Activated CD4-positive, alpha-beta T cell treated with anti-CD3 and anti-CD28 coated beads for 36 hours (primary cell): ENCODE data around the gene SP5. TPM values are rescaled to one million over a fixed set of nuclear protein-coding genes. Genes with fewer than 3 reads are reported as not detected.
A peak's percentile ranks its signal among the peaks of the same experiment; 100 is the strongest.

ENCODE experiments used
- ATAC-seq: fragments of 200-7000 bp; cut with Tn5 transposase; one replicate; pipeline ENCODE4 v1.10.0; 2021; ENCODE audit warnings: mild to moderate bottlenecking, moderate library complexity
- CTCF ChIA-PET: fragments of 350-600 bp; sonication (Branson Sonifier 250); formaldehyde crosslinking; loops from one replicate; lab custom pipeline; 2021; ENCODE audit warnings: antibody characterized with exemption; lab: Charles Lee
- POLR2A ChIA-PET: fragments of 350-600 bp; sonication (Branson Sonifier 250); formaldehyde crosslinking; loops from one replicate; lab custom pipeline; 2021; ENCODE audit warnings: antibody characterized with exemption, inconsistent platforms; lab: Charles Lee
- DNase-seq: peaks from one replicate; pipeline ENCODE4 v3.0.0-alpha.2; 2020
- H3K27ac Mint-ChIP-seq: one replicate; pipeline ENCODE4 v1.8.0; 2021; ENCODE audit warnings: mixed read lengths
- H3K27me3 Mint-ChIP-seq: one replicate; pipeline ENCODE4 v1.8.0; 2021; ENCODE audit warnings: mixed read lengths
- H3K36me3 Mint-ChIP-seq: one replicate; pipeline ENCODE4 v1.8.0; 2021; ENCODE audit warnings: low read depth, mixed read lengths
- H3K4me1 Mint-ChIP-seq: one replicate; pipeline ENCODE4 v1.8.0; 2021; ENCODE audit warnings: mixed read lengths
- H3K4me3 Mint-ChIP-seq: one replicate; pipeline ENCODE4 v1.8.0; 2021; ENCODE audit warnings: mild to moderate bottlenecking, moderate library complexity, mixed read lengths
- H3K9me3 Mint-ChIP-seq: one replicate; pipeline ENCODE4 v1.8.0; 2021; ENCODE audit warnings: low read depth, mixed read lengths
- intact Hi-C, 2 experiments: fragments of 100-400 bp; cut with DNase I in 1 of 2; cut with micrococcal nuclease in 1 of 2; formaldehyde crosslinking; loops; one replicate each; pipeline versions ENCODE4 v1.14.2 to v1.15.1; 2022 to 2024; cut with DNase I, micrococcal nuclease
- total RNA-seq, 2 experiments: library from RNA; stranded (reverse); gene quantifications; one replicate each; pipeline ENCODE4 v1.2.3, GENCODE V29; 2021

The SP5 gene
- total RNA-seq, 2 experiments from 2014 or later: 0.37 TPM; not detected in 1

DNA sequence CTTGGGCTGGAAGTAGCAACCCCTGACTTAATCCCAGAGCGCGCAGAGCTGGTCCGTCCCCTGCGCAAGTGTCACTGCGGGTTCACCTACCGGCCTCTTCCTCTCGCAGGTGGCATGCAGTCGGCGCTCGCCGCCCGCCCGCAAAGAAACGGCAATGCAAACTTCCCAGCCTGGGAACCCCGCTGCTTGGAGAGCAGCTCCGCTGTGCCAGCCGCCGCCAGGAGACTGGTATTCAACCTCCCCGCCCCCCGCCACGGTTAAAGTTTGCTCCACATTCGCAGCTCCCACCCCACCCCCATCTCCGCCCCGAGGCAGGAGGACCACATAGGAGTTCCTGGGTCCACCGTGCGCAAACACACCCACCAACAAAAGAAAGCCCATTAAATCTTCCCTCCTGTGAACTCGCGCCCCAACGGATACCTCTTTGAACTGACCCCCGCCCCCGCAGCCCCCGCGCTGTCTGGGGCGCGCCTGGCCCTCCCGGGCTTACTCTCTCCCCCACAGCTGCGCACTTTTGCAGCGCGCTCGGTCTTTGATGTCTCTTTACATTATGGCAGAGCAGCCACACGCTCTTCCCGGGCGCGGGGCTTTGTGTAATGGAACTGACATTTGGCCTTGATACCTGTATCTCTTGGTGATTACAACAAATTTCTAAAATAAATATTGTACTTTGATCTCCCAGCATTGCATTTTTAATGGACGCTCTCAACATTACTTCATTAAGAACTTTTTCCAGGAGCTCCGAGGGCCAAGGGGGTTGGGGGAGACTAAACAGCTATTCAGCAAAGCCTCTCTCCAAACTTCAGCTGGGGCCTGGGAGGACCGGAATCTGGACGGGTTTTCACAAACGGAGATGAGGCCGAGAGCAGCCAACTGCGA, 3.1 kb upstream of the SP5 start:
- no peak overlapping the region for H3K4me3 Mint-ChIP-seq
- ChIA-PET CTCF (interaction anchor here (0.6 to 2.0 kb wide), 13 partner anchors 11 to 388 kb away, joined by 3 to 9 read pairs (median 3); no protein-coding TSS in a partner anchor), POLR2A (no interaction called here)
- ATAC-seq: no peak
- H3K36me3 Mint-ChIP-seq: no peaks in the 10 kb centered on the region
- peaks cover 67% of the 10 kb centered on the region for H3K27me3 Mint-ChIP-seq
- peak; percentile 32 for DNase-seq
- peaks cover 24% of the 10 kb centered on the region for H3K4me1 Mint-ChIP-seq
- H3K9me3 Mint-ChIP-seq: no peaks in the 10 kb centered on the region
- no peak overlapping the region for H3K27ac Mint-ChIP-seq
- intact Hi-C loops: loop anchor here (2.0 to 10.0 kb wide), 5 partner anchors 103 to 1373 kb away; partner anchors contain the start of genes DLX1 (in 1 of the 2), METTL5 (in 1 of the 2) and UBR3 (in 1 of the 2)

DNA sequence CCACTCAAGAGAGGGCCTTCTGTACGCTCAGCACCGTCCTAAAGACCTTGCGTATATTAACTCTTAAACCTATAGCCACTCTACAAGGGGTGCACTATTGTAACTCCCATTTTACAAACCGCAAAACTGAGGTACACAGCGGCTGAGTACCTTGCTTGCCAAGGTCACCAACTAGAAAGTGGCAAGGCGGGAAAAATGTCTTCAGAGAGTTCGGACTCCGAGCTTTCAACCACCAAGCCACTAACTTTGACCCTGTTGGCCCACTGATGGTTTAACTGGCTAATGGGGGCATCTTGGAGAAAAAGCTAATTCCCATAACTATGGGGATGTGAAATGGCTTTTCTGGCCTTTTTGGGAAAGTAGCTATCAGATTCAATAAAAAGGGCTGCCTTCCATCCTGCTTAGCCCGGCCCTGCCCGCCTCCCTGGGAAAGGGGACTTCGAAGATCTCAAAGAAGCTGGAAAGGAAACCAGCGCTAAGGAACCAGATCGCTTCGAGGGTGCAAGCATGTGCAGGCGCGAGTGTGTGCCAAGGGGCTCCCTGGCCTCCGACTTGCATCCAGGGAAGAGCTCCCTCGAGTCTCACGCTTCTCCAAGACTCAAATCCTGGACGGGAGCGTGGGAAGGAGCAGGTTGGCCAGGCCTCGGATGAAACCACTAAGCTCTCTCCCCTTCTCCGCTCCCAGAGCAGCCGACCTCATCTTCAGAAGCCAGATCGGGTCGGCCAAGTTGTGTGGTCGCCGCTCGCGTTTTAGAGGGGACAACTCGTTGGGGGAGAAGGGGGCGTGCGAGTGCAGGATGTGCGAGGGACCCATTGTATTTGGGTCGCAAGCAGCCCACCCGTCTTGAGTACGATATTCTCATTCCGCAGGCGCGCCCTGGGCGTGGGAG, 2.2 kb upstream of the SP5 start:
- CTCF ChIA-PET: interaction anchor here (0.7 to 2.0 kb wide), 10 partner anchors 17 to 389 kb away, joined by 3 to 9 read pairs (median 3); no protein-coding TSS in a partner anchor
- no peaks in the 10 kb centered on the region for H3K36me3 Mint-ChIP-seq
- peak; percentile 7 for DNase-seq
- POLR2A ChIA-PET: no interaction called here
- H3K9me3 Mint-ChIP-seq: no peaks in the 10 kb centered on the region
- peaks cover 29% of the 10 kb centered on the region for H3K4me1 Mint-ChIP-seq
- H3K4me3 Mint-ChIP-seq: no peak overlapping the region
- intact Hi-C loops: loop anchor here (2.0 to 10.0 kb wide), 5 partner anchors 102 to 1372 kb away; partner anchors contain the start of genes DLX1 (in 1 of the 2), METTL5 (in 1 of the 2) and UBR3 (in 1 of the 2)
- H3K27ac Mint-ChIP-seq: no peak overlapping the region
- ATAC-seq: no peak
- peaks cover 71% of the 10 kb centered on the region for H3K27me3 Mint-ChIP-seq

DNA sequence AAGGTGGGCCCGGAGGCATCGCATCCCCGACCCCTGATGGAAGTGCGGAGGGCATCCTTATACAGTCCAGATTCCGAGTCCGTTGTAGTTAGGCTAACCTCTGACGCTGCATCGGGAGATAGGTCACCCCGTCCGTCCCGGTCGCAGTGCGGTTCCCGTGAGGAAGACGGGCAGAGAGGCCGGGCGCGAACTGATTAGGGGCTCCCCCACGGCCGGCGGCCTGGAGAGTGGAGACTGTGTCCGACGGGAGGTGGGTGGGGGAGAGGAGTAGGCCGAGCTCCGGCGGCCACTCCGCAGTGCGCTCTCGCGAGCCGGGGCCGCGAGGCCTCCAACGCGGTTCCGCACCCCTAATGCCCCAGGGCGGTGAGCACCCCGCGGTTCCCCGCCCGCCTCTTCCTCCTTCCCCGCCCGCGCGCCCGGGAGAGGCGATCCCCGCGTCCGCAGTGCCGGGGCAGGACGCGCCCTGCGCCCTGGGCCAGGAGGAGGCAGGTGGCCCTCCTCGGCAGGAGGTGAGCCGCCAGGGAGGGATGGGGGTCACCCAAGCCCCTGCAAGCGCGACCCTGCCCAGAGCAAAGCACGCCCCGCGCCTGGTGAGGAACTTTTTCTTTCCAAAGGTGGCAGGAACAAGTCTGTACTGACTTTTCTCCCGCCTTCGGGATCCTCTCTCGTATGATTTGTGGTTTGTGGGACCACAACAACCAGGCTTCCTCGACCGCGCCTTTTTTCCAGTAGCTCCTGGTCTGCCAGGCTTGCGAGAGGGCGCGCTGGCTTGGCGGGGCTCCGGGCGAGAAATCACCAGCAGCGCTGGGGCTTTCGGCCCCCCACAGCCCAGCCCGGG, 1.4 kb upstream of the SP5 start:
- Mint-ChIP-seq H3K4me3 (peak overlapping the region; percentile 70), H3K27me3 (peaks cover 69% of the 10 kb centered on the region), H3K9me3 (no peaks in the 10 kb centered on the region), H3K4me1 (peaks cover 26% of the 10 kb centered on the region), H3K36me3 (no peaks in the 10 kb centered on the region), H3K27ac (no peak overlapping the region)
- DNase-seq: peak; percentile 34
- ChIA-PET CTCF (interaction anchor here (0.7 to 1.4 kb wide), 4 partner anchors 57 to 1400 kb away, joined by 3 to 4 read pairs (median 3); no protein-coding TSS in a partner anchor), POLR2A (no interaction called here)
- no peak for ATAC-seq
- intact Hi-C loops: loop anchor here (2.0 to 10.0 kb wide), 7 partner anchors 101 to 1371 kb away; partner anchors contain the start of genes DLX1 (in 1 of the 2), METTL5 (in 1 of the 2) and UBR3 (in 1 of the 2)

DNA sequence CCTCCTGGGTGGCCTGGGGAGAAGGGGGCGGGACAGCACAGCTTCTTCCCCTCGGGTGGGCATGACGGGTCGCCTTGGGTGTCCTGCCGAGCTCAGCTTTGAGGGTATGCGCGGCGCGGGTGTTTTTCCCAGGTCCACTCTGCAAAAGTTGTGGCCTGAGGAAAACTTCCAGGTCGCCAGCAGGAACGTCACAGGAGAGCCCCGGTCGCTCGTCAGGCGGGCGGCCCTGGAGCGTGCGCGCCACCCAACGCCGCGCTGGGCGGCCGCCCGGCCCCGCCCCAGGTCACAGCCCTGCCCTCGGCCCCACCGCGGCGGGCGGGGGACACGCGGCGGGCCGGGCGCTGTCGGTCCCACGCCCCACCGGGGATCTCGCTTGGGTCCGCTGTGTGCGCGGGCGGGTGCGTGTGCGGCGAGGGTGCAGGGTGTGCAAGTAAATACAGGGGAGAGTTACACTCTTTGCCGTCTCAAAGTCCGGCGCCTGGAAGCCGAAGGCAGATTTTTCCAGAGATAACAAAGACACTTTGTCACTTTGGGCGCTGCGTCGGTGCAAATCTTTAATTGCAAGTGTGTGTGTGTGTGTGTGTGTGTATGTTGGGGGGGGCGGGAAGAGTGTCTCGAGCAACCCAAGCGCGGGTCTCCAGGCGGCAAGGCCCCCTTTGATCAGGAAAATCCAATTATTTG, 616 bp upstream of the SP5 start:
- POLR2A ChIA-PET: no interaction called here

DNA sequence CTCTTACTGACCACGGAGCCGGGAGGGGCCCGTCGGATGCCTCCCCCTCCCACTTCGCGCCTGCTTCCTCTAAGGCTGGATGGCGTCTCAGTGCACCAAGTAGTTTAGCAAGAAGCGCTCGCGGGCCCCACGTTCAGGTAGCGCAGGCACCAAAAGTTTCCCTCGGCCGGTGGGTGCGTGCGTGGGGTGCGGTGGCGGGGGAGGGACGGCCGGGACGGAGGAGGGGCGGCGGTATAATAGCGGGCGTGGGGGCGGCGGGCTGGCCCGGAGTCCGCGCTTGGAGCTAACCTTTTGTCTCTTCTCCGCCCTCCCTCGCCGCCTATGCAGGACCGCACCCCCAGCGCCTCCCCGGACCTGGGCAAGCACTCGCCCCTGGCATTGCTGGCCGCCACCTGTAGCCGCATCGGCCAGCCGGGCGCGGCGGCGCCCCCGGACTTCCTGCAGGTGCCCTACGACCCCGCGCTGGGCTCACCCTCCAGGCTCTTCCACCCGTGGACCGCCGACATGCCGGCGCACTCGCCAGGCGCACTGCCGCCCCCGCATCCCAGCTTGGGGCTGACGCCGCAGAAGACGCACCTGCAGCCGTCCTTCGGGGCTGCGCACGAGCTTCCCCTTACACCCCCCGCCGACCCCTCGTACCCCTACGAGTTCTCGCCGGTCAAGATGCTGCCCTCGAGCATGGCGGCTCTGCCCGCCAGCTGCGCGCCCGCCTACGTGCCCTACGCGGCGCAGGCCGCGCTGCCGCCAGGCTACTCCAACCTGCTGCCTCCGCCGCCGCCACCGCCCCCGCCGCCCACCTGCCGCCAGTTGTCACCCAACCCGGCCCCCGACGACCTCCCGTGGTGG, 1.0 kb downstream of the SP5 start:
- H3K27me3 Mint-ChIP-seq: peaks cover 62% of the 10 kb centered on the region
- CTCF ChIA-PET: interaction anchor here (1.2 to 2.0 kb wide), 4 partner anchors 10 to 392 kb away, joined by 5 to 9 read pairs (median 8); partner anchors contain the start of gene GAD1

More for the DNA sequence above, 616 bp upstream of the SP5 start:
- H3K27ac Mint-ChIP-seq: no peak overlapping the region
- DNase-seq (peak; percentile 32), ATAC-seq (peak; percentile 37)
- H3K36me3 Mint-ChIP-seq: no peaks in the 10 kb centered on the region
- H3K9me3 Mint-ChIP-seq: no peaks in the 10 kb centered on the region
- H3K4me1 Mint-ChIP-seq: peaks cover 26% of the 10 kb centered on the region
- peaks cover 69% of the 10 kb centered on the region for H3K27me3 Mint-ChIP-seq
- intact Hi-C loops: loop anchor here (1.0 to 10.0 kb wide), 12 partner anchors 56 to 1388 kb away; partner anchors contain the start of genes DLX1 (in 2 of the 2), ERICH2 (in 2 of the 2), DLX2 (in 1 of the 2) and GAD1 (in 1 of the 2)
- CTCF ChIA-PET: interaction anchor here (0.8 to 1.3 kb wide), 2 partner anchors 390 to 1399 kb away, joined by 4 to 5 read pairs; no protein-coding TSS in a partner anchor
- H3K4me3 Mint-ChIP-seq: peak overlapping the region; percentile 70

DNA sequence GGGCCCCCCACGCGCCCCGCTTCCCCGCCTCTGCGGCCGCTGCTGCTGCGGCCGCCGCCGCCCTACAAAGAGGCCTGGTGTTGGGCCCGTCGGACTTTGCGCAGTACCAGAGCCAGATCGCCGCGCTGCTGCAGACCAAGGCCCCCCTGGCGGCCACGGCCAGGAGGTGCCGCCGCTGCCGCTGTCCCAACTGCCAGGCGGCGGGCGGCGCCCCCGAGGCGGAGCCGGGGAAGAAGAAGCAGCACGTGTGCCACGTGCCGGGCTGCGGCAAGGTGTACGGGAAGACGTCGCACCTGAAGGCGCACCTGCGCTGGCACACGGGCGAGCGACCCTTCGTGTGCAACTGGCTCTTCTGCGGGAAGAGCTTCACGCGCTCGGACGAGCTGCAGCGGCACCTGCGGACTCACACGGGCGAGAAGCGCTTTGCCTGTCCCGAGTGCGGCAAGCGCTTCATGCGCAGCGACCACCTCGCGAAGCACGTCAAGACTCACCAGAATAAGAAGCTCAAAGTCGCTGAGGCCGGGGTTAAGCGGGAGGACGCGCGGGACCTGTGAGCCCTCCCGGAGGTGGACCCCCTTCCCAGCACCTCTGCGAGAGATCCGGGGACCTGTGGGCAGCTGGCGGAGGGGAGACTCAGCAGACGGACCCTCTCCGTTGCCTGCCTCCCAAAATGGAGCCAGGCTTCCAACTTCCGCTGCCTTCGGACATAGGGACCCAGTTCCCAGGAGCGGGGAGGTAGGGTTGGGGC, 1.9 kb downstream of the SP5 start:
- ChIA-PET CTCF (interaction anchor here (1.2 to 2.0 kb wide), 5 partner anchors 9 to 355 kb away, joined by 5 to 9 read pairs (median 7); partner anchors contain the start of gene GAD1), POLR2A (no interaction called here)
- H3K4me3 Mint-ChIP-seq: peak overlapping the region; percentile 35
- intact Hi-C loops: loop anchor here (5.0 to 10.0 kb wide), 7 partner anchors 55 to 1385 kb away; partner anchors contain the start of genes DLX1 (in 2 of the 2), DLX2 (in 1 of the 2), ERICH2 (in 1 of the 2) and METTL5 (in 1 of the 2)
- H3K27ac Mint-ChIP-seq: no peak overlapping the region
- H3K4me1 Mint-ChIP-seq: peaks cover 24% of the 10 kb centered on the region
- H3K9me3 Mint-ChIP-seq: no peaks in the 10 kb centered on the region
- peaks cover 62% of the 10 kb centered on the region for H3K27me3 Mint-ChIP-seq
- peak; percentile 47 for ATAC-seq
- H3K36me3 Mint-ChIP-seq: no peaks in the 10 kb centered on the region
- peak; percentile 71 for DNase-seq

More for the DNA sequence above, 1.0 kb downstream of the SP5 start:
- ATAC-seq (peak; percentile 6), DNase-seq (peak; percentile 45)
- Mint-ChIP-seq H3K27ac (no peak overlapping the region), H3K4me3 (peak overlapping the region; percentile 70), H3K4me1 (peaks cover 26% of the 10 kb centered on the region), H3K9me3 (no peaks in the 10 kb centered on the region), H3K36me3 (no peaks in the 10 kb centered on the region)
- POLR2A ChIA-PET: no interaction called here
- intact Hi-C loops: loop anchor here (1.0 to 10.0 kb wide), 11 partner anchors 54 to 1386 kb away; partner anchors contain the start of genes DLX1 (in 2 of the 2), ERICH2 (in 2 of the 2), DLX2 (in 1 of the 2) and GAD1 (in 1 of the 2)

DNA sequence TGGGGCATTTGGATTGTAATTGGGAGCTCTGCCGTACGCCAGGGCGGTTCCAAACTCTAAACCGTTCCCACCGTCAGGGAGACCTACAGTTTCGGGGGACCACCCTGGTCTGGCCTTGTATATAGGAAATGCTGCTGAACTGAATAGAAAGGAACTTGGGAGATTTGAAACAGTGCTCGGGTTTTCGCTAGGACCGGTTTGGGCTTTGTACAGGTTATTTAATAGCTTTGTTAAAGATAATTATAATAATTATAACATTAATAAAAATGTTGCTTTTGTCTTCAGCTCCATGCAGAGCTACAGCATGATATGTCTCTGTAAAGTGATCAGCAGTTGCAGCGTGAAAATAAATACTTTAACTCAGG, 2.4 kb downstream of the SP5 start:
- ATAC-seq: no peak
- Mint-ChIP-seq H3K4me1 (peaks cover 18% of the 10 kb centered on the region), H3K27ac (no peak overlapping the region), H3K4me3 (peak overlapping the region; percentile 35), H3K9me3 (no peaks in the 10 kb centered on the region), H3K27me3 (peaks cover 58% of the 10 kb centered on the region), H3K36me3 (no peaks in the 10 kb centered on the region)
- ChIA-PET POLR2A (no interaction called here), CTCF (interaction anchor here (1.2 to 2.0 kb wide), 3 partner anchors 9 to 97 kb away, joined by 5 to 8 read pairs (median 6); no protein-coding TSS in a partner anchor)
- intact Hi-C loops: loop anchor here (5.0 to 10.0 kb wide), 7 partner anchors 55 to 1385 kb away; partner anchors contain the start of genes DLX1 (in 2 of the 2), DLX2 (in 1 of the 2), ERICH2 (in 1 of the 2) and METTL5 (in 1 of the 2)
- no peak for DNase-seq

DNA sequence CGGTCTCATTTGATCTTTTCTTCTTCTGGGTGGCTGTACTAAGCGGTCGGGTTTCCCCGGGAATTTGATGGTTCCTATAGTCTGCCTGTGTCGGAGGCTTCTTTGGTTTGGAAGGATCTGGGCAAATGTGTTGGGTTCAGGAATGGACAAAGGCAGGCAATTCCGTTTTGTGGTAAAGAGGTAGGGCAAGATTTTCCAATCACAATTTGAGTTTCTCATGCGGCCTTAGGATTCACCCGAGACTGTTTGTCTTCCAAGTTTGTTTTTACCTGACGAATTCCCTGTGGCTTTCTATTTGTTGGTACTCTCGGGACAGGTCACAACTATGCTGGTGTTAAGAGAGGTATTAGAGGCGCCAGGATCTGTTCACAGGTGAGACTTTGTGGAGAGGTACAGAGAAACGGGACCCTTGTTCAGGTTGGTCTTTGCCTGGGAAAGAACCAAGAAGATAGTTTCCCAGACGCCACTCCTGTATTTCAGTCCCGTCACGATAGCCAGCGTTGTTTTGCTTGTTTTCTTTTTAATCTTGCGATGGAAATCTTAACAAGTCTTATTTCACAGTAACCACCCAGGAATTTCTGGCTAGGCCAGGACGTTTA, 3.0 kb downstream of the SP5 start:
- no peaks in the 10 kb centered on the region for H3K36me3 Mint-ChIP-seq
- CTCF ChIA-PET: interaction anchor here (0.7 to 2.0 kb wide), 4 partner anchors 8 to 207 kb away, joined by 3 to 8 read pairs (median 6); no protein-coding TSS in a partner anchor
- no peaks in the 10 kb centered on the region for H3K9me3 Mint-ChIP-seq
- ATAC-seq (no peak), DNase-seq (no peak)
- H3K27ac Mint-ChIP-seq: no peak overlapping the region
- intact Hi-C loops: loop anchor here (5.0 to 10.0 kb wide), 7 partner anchors 54 to 1384 kb away; partner anchors contain the start of genes DLX1 (in 2 of the 2), DLX2 (in 1 of the 2), ERICH2 (in 1 of the 2) and METTL5 (in 1 of the 2)
- peaks cover 54% of the 10 kb centered on the region for H3K27me3 Mint-ChIP-seq
- POLR2A ChIA-PET: no interaction called here
- H3K4me3 Mint-ChIP-seq: no peak overlapping the region
- H3K4me1 Mint-ChIP-seq: peaks cover 16% of the 10 kb centered on the region
